ENCODE results near the gene EEFSEC. TPM values are rescaled to one million over a fixed set of nuclear protein-coding genes. Genes with fewer than 3 reads are reported as not detected.

Gene EEFSEC
- total and polyA plus RNA-seq, 2 experiments from 2014 or later: 4.9 to 18.7 TPM

DNA sequence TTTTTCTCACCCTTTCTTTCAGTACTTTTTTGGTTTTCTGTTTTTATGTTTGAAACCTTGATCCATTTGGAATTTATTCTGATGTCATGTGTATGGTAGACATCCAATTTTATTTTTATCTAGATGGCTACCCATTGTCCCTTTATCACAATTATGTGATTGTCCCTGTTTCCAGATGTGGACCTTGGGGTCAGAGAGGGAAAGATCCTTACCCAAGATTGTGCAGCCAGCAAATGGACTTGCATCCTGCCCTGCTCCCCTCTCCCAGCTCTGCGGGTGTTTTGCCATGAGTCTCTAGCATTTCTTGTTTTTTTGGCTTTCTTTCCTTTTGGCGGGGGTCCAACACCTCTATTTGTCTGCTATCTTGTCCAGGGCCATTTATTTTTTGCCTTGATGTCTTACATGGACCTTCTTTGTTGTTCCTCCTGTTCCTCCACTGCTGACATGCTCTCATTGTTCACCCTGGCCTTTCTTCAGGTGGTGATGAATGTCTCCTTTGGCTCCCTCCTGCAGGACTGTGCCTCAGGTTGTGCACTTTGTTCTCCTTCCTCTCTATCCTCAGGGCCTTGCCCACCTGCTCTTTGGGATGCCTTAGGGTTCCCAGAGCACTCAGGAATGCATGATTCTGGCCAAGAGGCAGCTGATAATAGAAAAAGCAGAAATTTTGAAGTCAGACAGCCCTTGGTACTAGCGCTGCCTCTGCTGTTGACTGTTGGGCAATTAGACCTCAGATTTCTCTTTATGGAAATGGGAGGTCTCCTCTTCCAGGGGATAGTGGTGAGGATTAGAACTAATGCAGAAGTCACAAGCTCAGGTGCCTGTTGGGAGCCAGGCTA lies 84.3 kb downstream of the EEFSEC start:
- Histone ChIP-seq H3F3A (ENCODE audit: insufficient read depth) (no peaks in the 10 kb centered on the region), H3K4me1 (ENCODE audit: insufficient read depth) (no peaks in the 10 kb centered on the region), H4K20me1 (ENCODE audit: insufficient read depth) (no peaks in the 10 kb centered on the region), H2AFZ (no peak overlapping the region), H3K9me2 (ENCODE audit: insufficient read depth) (no peaks in the 10 kb centered on the region), H3K27ac (no peak overlapping the region), H3K36me3 (ENCODE audit: low read depth) (no peaks in the 10 kb centered on the region), H3K79me2 (ENCODE audit: insufficient read depth) (no peaks in the 10 kb centered on the region), H3K4me3 (no peak overlapping the region), H3K9ac (no peak overlapping the region), H3K27me3 (replicated peaks; ENCODE audit: insufficient read depth) (no peaks in the 10 kb centered on the region), H3K9me3 (ENCODE audit: low read depth) (no peaks in the 10 kb centered on the region), H3K4me2 (ENCODE audit: unreplicated experiment) (no peak overlapping the region)
- in situ Hi-C loops (cut with MboI): no loop called here
- TF ChIP-seq EZH2phosphoT487 (IDR thresholded peaks at IDR 0.05; ENCODE audit: insufficient read depth, low read depth) (no peak), EZH2 (IDR thresholded peaks at IDR 0.05; ENCODE audit: insufficient read depth, poor library complexity, severe bottlenecking) (no peak)
- 63 to 77% methylated on average over 3 of the region's 3 CpGs for WGBS, 2 experiments (ENCODE audit: low coverage in 1 of 2, low lambda C conversion rate in 2 of 2, missing lambda C conversion rate in 2 of 2)
- no peak for DNase-seq

DNA sequence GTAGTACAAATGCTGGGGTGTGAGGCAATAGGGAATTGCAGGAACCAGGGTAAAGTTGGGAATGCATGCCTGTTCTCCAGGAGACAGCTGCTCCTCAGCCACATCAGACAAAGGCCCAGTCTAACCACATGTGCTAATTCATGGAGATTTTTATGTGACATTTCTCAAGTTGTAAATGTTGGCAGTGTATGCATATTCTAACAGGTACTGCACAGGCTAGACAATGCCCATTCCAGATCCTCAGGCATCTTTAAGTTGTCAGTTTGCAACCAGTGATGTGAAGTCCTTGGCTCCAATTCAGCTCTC lies 84.9 kb downstream of the EEFSEC start:
- Histone ChIP-seq H3K4me2 (ENCODE audit: unreplicated experiment) (no peak overlapping the region), H3K27ac (no peak overlapping the region), H3F3A (ENCODE audit: insufficient read depth) (no peaks in the 10 kb centered on the region), H3K9ac (no peak overlapping the region), H3K4me1 (ENCODE audit: insufficient read depth) (no peaks in the 10 kb centered on the region), H3K9me2 (ENCODE audit: insufficient read depth) (no peaks in the 10 kb centered on the region), H3K9me3 (ENCODE audit: low read depth) (no peaks in the 10 kb centered on the region), H3K27me3 (replicated peaks; ENCODE audit: insufficient read depth) (no peaks in the 10 kb centered on the region), H3K4me3 (no peak overlapping the region), H3K36me3 (ENCODE audit: low read depth) (no peaks in the 10 kb centered on the region), H2AFZ (no peak overlapping the region), H3K79me2 (ENCODE audit: insufficient read depth) (no peaks in the 10 kb centered on the region), H4K20me1 (ENCODE audit: insufficient read depth) (no peaks in the 10 kb centered on the region)
- in situ Hi-C loops (cut with MboI): no loop called here
- TF ChIP-seq EZH2phosphoT487 (IDR thresholded peaks at IDR 0.05; ENCODE audit: insufficient read depth, low read depth) (no peak), EZH2 (IDR thresholded peaks at IDR 0.05; ENCODE audit: insufficient read depth, poor library complexity, severe bottlenecking) (no peak)
- DNase-seq: no peak

DNA sequence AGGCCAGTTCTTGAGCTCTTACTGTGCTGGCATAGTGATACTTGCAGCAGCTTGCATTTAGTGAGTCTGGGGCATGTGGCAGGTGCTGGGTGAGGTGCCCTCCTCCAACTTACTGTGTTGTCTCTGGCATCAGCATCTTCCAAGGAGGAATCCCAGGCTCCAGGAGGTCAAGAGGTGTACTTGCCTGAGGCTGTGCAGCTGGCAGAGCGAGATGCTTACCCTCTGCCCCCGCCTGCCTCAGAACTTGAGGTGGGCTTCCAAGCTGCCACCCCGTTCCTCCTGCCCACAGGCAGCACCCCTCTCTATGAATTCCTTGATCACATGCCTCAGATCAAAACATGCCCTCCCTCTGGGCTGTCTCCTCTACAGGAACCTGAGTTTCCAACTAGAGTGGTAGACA lies 86.0 kb downstream of the EEFSEC start:
- Histone ChIP-seq H3K36me3 (ENCODE audit: low read depth) (no peaks in the 10 kb centered on the region), H2AFZ (no peak overlapping the region), H3K79me2 (ENCODE audit: insufficient read depth) (no peaks in the 10 kb centered on the region), H3K9me3 (ENCODE audit: low read depth) (no peaks in the 10 kb centered on the region), H3K4me1 (ENCODE audit: insufficient read depth) (no peaks in the 10 kb centered on the region), H3F3A (ENCODE audit: insufficient read depth) (no peaks in the 10 kb centered on the region), H3K4me2 (ENCODE audit: unreplicated experiment) (no peak overlapping the region), H3K27me3 (replicated peaks; ENCODE audit: insufficient read depth) (no peaks in the 10 kb centered on the region), H3K9ac (no peak overlapping the region), H3K27ac (no peak overlapping the region), H4K20me1 (ENCODE audit: insufficient read depth) (no peaks in the 10 kb centered on the region), H3K9me2 (ENCODE audit: insufficient read depth) (no peaks in the 10 kb centered on the region), H3K4me3 (no peak overlapping the region)
- in situ Hi-C loops (cut with MboI): no loop called here
- DNase-seq: no peak
- WGBS, 2 experiments (ENCODE audit: low coverage in 1 of 2, low lambda C conversion rate in 2 of 2, missing lambda C conversion rate in 2 of 2): 93 to 96% methylated on average over 3 of the region's 3 CpGs
- TF ChIP-seq EZH2 (IDR thresholded peaks at IDR 0.05; ENCODE audit: insufficient read depth, poor library complexity, severe bottlenecking) (no peak), EZH2phosphoT487 (IDR thresholded peaks at IDR 0.05; ENCODE audit: insufficient read depth, low read depth) (no peak)

DNA sequence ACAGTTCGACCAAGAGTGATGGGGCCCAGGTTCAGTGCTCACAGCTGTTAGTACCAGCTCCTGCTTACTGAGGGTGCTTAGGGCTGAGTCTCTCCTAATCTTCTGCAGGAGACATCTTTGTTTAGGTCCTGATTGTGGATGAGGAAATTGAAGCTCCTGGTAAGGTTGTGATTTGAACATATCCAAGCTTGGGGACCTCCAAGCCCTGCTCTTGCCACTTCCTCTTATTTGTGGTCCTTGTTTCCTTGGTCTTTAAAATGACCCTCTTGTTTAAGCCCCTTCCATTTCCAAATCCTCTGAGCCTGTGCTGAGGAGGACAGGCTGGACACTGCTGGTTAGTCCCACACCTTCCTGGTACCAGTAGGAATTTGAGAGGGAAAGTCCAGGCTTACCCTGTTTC lies 87.0 kb downstream of the EEFSEC start:
- H3K27me3 ChIP-seq (replicated peaks; ENCODE audit: insufficient read depth): no peaks in the 10 kb centered on the region
- no peak for DNase-seq
- no peak for TF ChIP-seq EZH2 (IDR thresholded peaks at IDR 0.05; ENCODE audit: insufficient read depth, poor library complexity, severe bottlenecking)
- no peaks in the 10 kb centered on the region for H3K79me2 ChIP-seq (ENCODE audit: insufficient read depth)
- H3K4me3 ChIP-seq: no peak overlapping the region
- no peak overlapping the region for H2AFZ ChIP-seq
- in situ Hi-C loops (cut with MboI): no loop called here
- H3K36me3 ChIP-seq (ENCODE audit: low read depth): no peaks in the 10 kb centered on the region
- H3K4me1 ChIP-seq (ENCODE audit: insufficient read depth): no peaks in the 10 kb centered on the region
- no peaks in the 10 kb centered on the region for H3K9me2 ChIP-seq (ENCODE audit: insufficient read depth)
- WGBS, 2 experiments (ENCODE audit: low coverage in 1 of 2, low lambda C conversion rate in 2 of 2, missing lambda C conversion rate in 2 of 2): 87 to 100% methylated on average over 1 of the region's 1 CpG
- H3K27ac ChIP-seq: no peak overlapping the region
- H3K9me3 ChIP-seq (ENCODE audit: low read depth): no peaks in the 10 kb centered on the region
- H3K9ac ChIP-seq: no peak overlapping the region
- H3K4me2 ChIP-seq (ENCODE audit: unreplicated experiment): no peak overlapping the region
- no peaks in the 10 kb centered on the region for H4K20me1 ChIP-seq (ENCODE audit: insufficient read depth)
- no peaks in the 10 kb centered on the region for H3F3A ChIP-seq (ENCODE audit: insufficient read depth)

- Histone ChIP-seq H3K9ac (no peak overlapping the region), H3K79me2 (ENCODE audit: insufficient read depth) (no peaks in the 10 kb centered on the region), H3K9me3 (ENCODE audit: low read depth) (no peaks in the 10 kb centered on the region), H4K20me1 (ENCODE audit: insufficient read depth) (no peaks in the 10 kb centered on the region), H2AFZ (no peak overlapping the region), H3K36me3 (ENCODE audit: low read depth) (no peaks in the 10 kb centered on the region), H3K4me1 (ENCODE audit: insufficient read depth) (no peaks in the 10 kb centered on the region), H3K4me3 (no peak overlapping the region), H3K9me2 (ENCODE audit: insufficient read depth) (no peaks in the 10 kb centered on the region), H3F3A (ENCODE audit: insufficient read depth) (no peaks in the 10 kb centered on the region), H3K4me2 (ENCODE audit: unreplicated experiment) (no peak overlapping the region), H3K27me3 (replicated peaks; ENCODE audit: insufficient read depth) (no peaks in the 10 kb centered on the region), H3K27ac (no peak overlapping the region)
- 86 to 87% methylated on average over 5 of the region's 5 CpGs for WGBS, 2 experiments (ENCODE audit: low coverage in 1 of 2, low lambda C conversion rate in 2 of 2, missing lambda C conversion rate in 2 of 2)
- DNase-seq: no peak
- TF ChIP-seq EZH2 (IDR thresholded peaks at IDR 0.05; ENCODE audit: insufficient read depth, poor library complexity, severe bottlenecking) (no peak), EZH2phosphoT487 (IDR thresholded peaks at IDR 0.05; ENCODE audit: insufficient read depth, low read depth) (no peak)
- in situ Hi-C loops (cut with MboI): no loop called here
Observed at GRCh38 chr3:128241741-128242140, 88.5 kb downstream of the EEFSEC start.

Data from GM23248 (cell line).